CD4-positive, CD25-positive, alpha-beta regulatory T cell (primary cell): ENCODE measurements around the gene NCOR1. TPM values are rescaled to one million over a fixed set of nuclear protein-coding genes. Genes with fewer than 3 reads are reported as not detected.
"Not testable (repeated sequence)": the region's sequence is repeated elsewhere in the genome, so short reads cannot be mapped to it uniquely, and the experiment has no call there.

Source experiments
- ATAC-seq, 2 donors: fragments of 150-1000 bp; cut with Tn5 transposase; one replicate each; pipeline ENCODE4 v1.10.0; 2021; ENCODE audit warnings: low read depth in 2 of 2, moderate number of reproducible peaks in 2 of 2, moderate library complexity in 1 of 2
- DNase-seq, 3 donors: peaks; one replicate each; pipeline versions ENCODE4 v3.0.0 to v3.0.0-alpha.2; 2012 to 2022; ENCODE audit warnings: mixed read lengths in 1 of 3
- H3K27ac ChIP-seq: one replicate; pipeline ENCODE4 v1.7.0; 2013; ENCODE audit warnings: mild to moderate bottlenecking, low read length; ENCODE audit not compliant: insufficient read depth, poor library complexity, severe bottlenecking
- H3K27me3 ChIP-seq: one replicate; pipeline ENCODE4 v1.7.0; 2013; ENCODE audit warnings: low read length; ENCODE audit not compliant: control insufficient read depth, insufficient read depth
- H3K36me3 ChIP-seq: one replicate; pipeline ENCODE4 v1.7.0; 2013; ENCODE audit warnings: mild to moderate bottlenecking, low read length, moderate library complexity; ENCODE audit not compliant: control insufficient read depth, insufficient read depth
- H3K4me1 ChIP-seq: 2 replicates; pipeline ENCODE4 v1.7.0; 2013; ENCODE audit warnings: mild to moderate bottlenecking, low read length; ENCODE audit not compliant: insufficient read depth, control insufficient read depth, poor library complexity, severe bottlenecking
- H3K4me3 ChIP-seq: one replicate; pipeline ENCODE4 v1.7.0; 2013; ENCODE audit warnings: low read depth, mild to moderate bottlenecking, low read length, moderate library complexity
- H3K9me3 ChIP-seq, 2 experiments: 1 replicate in 1 of 2; 2 replicates in 1 of 2; pipeline ENCODE4 v1.7.0; 2013; ENCODE audit warnings: low read length in 2 of 2, mild to moderate bottlenecking in 1 of 2, moderate library complexity in 1 of 2; ENCODE audit not compliant: control insufficient read depth in 2 of 2
- H3K27ac Mint-ChIP-seq, 3 donors: one replicate each; pipeline ENCODE4 v1.8.0; 2020 to 2022; ENCODE audit warnings: mild to moderate bottlenecking in 3 of 3, mixed read lengths in 3 of 3, moderate library complexity in 2 of 3
- H3K27me3 Mint-ChIP-seq: one replicate; pipeline ENCODE4 v1.8.0; 2022; ENCODE audit warnings: mild to moderate bottlenecking, mixed read lengths
- H3K36me3 Mint-ChIP-seq: one replicate; pipeline ENCODE4 v1.8.0; 2020; ENCODE audit warnings: mixed read lengths
- H3K4me1 Mint-ChIP-seq, 4 donors: one replicate each; pipeline ENCODE4 v1.8.0; 2020 to 2022; ENCODE audit warnings: mixed read lengths in 4 of 4, mild to moderate bottlenecking in 1 of 4
- H3K4me3 Mint-ChIP-seq, 4 donors: one replicate each; pipeline ENCODE4 v1.8.0; 2020 to 2022; ENCODE audit warnings: mild to moderate bottlenecking in 4 of 4, mixed read lengths in 4 of 4, moderate library complexity in 3 of 4
- H3K9me3 Mint-ChIP-seq, 7 donors: one replicate each; pipeline ENCODE4 v1.8.0; 2020 to 2022; ENCODE audit warnings: mixed read lengths in 7 of 7, mild to moderate bottlenecking in 3 of 7, moderate library complexity in 2 of 7
- polyA plus RNA-seq, 4 donors: library from polyadenylated mRNA; unstranded; fragments of 300-500 nt; fragmentation: Illumina TruSeq; gene quantifications; one replicate each; pipeline ENCODE4 v1.2.3, GENCODE V29; 2021
- total RNA-seq: library from RNA; stranded (reverse); gene quantifications from one replicate; pipeline ENCODE4 v1.2.3, GENCODE V29; 2022

The NCOR1 gene
- total and polyA plus RNA-seq, 5 donors from 2014 or later: 65.8 to 216 (median 67.3) TPM

GRCh38 chr17:16197276-16197675 is 18.1 kb downstream of the NCOR1 start:
- Mint-ChIP-seq H3K36me3 (peaks cover 26% of the 10 kb centered on the region), H3K27ac (peak overlapping the region in 1 of 3 donors; percentile 53)

DNA sequence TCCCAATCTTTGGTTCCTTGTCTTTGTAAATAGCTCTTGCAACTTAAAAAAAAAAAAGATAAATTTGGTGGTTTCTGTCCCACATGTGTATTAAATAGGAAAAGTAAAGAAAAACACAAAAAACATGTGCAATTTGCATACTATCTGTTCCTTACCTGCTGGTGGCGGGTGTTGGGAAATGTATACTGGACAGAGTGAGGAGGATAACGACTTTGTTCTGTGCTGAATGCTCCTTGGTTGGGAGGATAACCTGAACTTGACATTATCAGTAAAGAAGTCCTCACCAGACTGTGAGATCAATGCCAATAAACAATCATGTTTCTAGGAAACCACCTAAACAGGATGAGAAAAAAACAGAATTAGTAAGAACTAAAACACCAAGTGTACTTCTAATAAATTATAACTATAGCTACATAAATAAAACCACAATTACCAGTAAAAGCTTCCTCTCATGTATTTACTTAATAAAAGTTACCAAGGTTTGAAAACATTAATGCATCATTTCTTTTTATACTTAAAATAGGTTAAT is 21.0 kb downstream of the NCOR1 start:
- H3K4me1 Mint-ChIP-seq: peaks cover 31 to 65% (median 41%) of the 10 kb centered on the region in 4 donors
- DNase-seq: peak in 2 of 3 donors; percentile 34 to 48
- Histone ChIP-seq H3K4me3 (peak overlapping the region; percentile 23), H3K36me3 (peaks cover 45% of the 10 kb centered on the region), H3K27ac (peak overlapping the region; percentile 61)
- peak overlapping the region in 3 of 4 donors; percentile 10 to 78 (median 24) for H3K4me3 Mint-ChIP-seq
- H3K27ac Mint-ChIP-seq: peak overlapping the region; percentile 8 to 82 (median 73)
- not testable (repeated sequence) for H3K4me1 ChIP-seq, H3K9me3 ChIP-seq, H3K9me3 Mint-ChIP-seq, H3K27me3 ChIP-seq, H3K27me3 Mint-ChIP-seq, ATAC-seq
- H3K36me3 Mint-ChIP-seq: peaks cover 49% of the 10 kb centered on the region

More at GRCh38 chr17:16197276-16197675, 18.1 kb downstream of the NCOR1 start:
- H3K9me3 ChIP-seq: no peaks in the 10 kb centered on the region
- H3K27ac ChIP-seq: no peak overlapping the region
- H3K27me3 ChIP-seq: no peaks in the 10 kb centered on the region
- H3K4me3 Mint-ChIP-seq: no peak overlapping the region
- DNase-seq: no peak
- peaks cover 20% of the 10 kb centered on the region for H3K36me3 ChIP-seq
- H3K4me1 Mint-ChIP-seq: peaks cover 39 to 63% (median 51%) of the 10 kb centered on the region in 4 donors
- H3K9me3 Mint-ChIP-seq: no peaks in the 10 kb centered on the region
- no peak overlapping the region for H3K4me3 ChIP-seq
- no peaks in the 10 kb centered on the region for H3K27me3 Mint-ChIP-seq
- ATAC-seq: no peak
- H3K4me1 ChIP-seq: peaks cover 15% of the 10 kb centered on the region

- Mint-ChIP-seq H3K27ac (peak overlapping the region; percentile 62 to 69 (median 64)), H3K36me3 (peaks cover 49% of the 10 kb centered on the region), H3K4me3 (no peak overlapping the region), H3K4me1 (peaks cover 25 to 56% (median 43%) of the 10 kb centered on the region in 4 donors), H3K27me3 (no peaks in the 10 kb centered on the region), H3K9me3 (no peaks in the 10 kb centered on the region)
- H3K9me3 ChIP-seq: no peaks in the 10 kb centered on the region
- no peaks in the 10 kb centered on the region for H3K27me3 ChIP-seq
- no peak for ATAC-seq
- no peak for DNase-seq
- H3K4me1 ChIP-seq: peaks cover 6% of the 10 kb centered on the region
- no peak overlapping the region for H3K4me3 ChIP-seq
- no peak overlapping the region for H3K27ac ChIP-seq
- peaks cover 46% of the 10 kb centered on the region for H3K36me3 ChIP-seq
These were observed 23.7 kb downstream of the NCOR1 start for GRCh38 chr17:16191604-16192003.

DNA sequence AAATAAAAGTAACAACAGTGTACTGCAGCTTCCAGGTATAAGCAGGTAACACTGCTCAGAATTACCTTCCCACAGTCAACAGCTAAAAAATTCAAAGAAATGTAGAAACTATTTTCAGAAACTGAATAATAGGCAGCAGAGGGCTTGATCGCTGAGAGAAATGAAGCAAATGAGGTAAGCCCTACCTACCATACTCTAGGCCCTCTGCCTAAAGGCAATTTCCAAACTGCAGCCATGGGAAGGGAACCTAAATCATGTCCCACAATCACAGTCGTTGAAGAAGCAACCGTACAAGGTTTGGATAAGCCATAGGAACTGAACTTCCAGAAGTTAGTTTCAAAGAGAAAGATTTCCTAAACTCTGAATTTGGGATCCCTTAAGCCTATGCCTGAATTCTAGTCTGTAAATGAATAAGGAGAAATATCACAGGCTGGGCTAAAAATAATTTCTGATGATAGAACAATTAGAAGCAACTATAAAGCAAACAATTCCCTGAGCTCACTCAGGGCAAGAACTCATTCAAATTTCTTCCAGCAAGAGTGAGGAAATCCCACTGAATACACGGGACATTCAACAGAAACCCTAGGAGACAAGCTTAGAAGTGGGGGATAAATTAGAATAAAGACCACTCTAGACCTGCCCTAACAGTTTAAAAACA is 24.5 kb downstream of the NCOR1 start:
- Mint-ChIP-seq H3K27ac (peak overlapping the region; percentile 42 to 79 (median 64)), H3K27me3 (no peaks in the 10 kb centered on the region)

GRCh38 chr17:16189791-16190348 is 25.5 kb downstream of the NCOR1 start:
- no peak overlapping the region for H3K4me3 Mint-ChIP-seq

More for the DNA sequence above, 24.5 kb downstream of the NCOR1 start:
- no peaks in the 10 kb centered on the region for H3K27me3 ChIP-seq
- peaks cover 53% of the 10 kb centered on the region for H3K36me3 ChIP-seq
- H3K4me3 ChIP-seq: no peak overlapping the region
- Mint-ChIP-seq H3K4me1 (peaks cover 25 to 60% (median 45%) of the 10 kb centered on the region in 4 donors), H3K36me3 (peaks cover 50% of the 10 kb centered on the region), H3K4me3 (no peak overlapping the region), H3K9me3 (no peaks in the 10 kb centered on the region)
- peaks cover 6% of the 10 kb centered on the region for H3K4me1 ChIP-seq
- DNase-seq (peak in 1 of 3 donors; percentile 25), ATAC-seq (peak; percentile 12 to 42)
- H3K9me3 ChIP-seq: no peaks in the 10 kb centered on the region
- H3K27ac ChIP-seq: no peak overlapping the region

GRCh38 chr17:16187642-16188041 is 27.7 kb downstream of the NCOR1 start:
- peaks cover 58% of the 10 kb centered on the region for H3K36me3 Mint-ChIP-seq
- Histone ChIP-seq H3K27ac (no peak overlapping the region), H3K36me3 (peaks cover 61% of the 10 kb centered on the region), H3K4me1 (no peaks in the 10 kb centered on the region), H3K27me3 (no peaks in the 10 kb centered on the region), H3K9me3 (no peaks in the 10 kb centered on the region), H3K4me3 (no peak overlapping the region)
- H3K27me3 Mint-ChIP-seq: no peaks in the 10 kb centered on the region
- no peak overlapping the region for H3K4me3 Mint-ChIP-seq
- no peaks in the 10 kb centered on the region for H3K9me3 Mint-ChIP-seq
- H3K27ac Mint-ChIP-seq: no peak overlapping the region
- no peak for ATAC-seq
- H3K4me1 Mint-ChIP-seq: peaks cover 24 to 66% (median 42%) of the 10 kb centered on the region in 4 donors
- no peak for DNase-seq

More at GRCh38 chr17:16189791-16190348, 25.5 kb downstream of the NCOR1 start:
- Mint-ChIP-seq H3K4me1 (peaks cover 24 to 61% (median 44%) of the 10 kb centered on the region in 4 donors), H3K27me3 (no peaks in the 10 kb centered on the region), H3K36me3 (peaks cover 58% of the 10 kb centered on the region), H3K9me3 (no peaks in the 10 kb centered on the region), H3K27ac (peak overlapping the region in 2 of 3 donors; percentile 44 to 79)
- H3K36me3 ChIP-seq: peaks cover 59% of the 10 kb centered on the region
- no peaks in the 10 kb centered on the region for H3K27me3 ChIP-seq
- ATAC-seq (no peak), DNase-seq (no peak)
- peak overlapping the region; percentile 5 for H3K27ac ChIP-seq
- H3K4me3 ChIP-seq: no peak overlapping the region
- peaks cover 6% of the 10 kb centered on the region for H3K4me1 ChIP-seq
- no peaks in the 10 kb centered on the region for H3K9me3 ChIP-seq

GRCh38 chr17:16181581-16181980 is 33.8 kb downstream of the NCOR1 start:
- Histone ChIP-seq H3K27me3 (no peaks in the 10 kb centered on the region), H3K27ac (no peak overlapping the region), H3K4me1 (no peaks in the 10 kb centered on the region), H3K36me3 (peaks cover 34% of the 10 kb centered on the region), H3K9me3 (no peaks in the 10 kb centered on the region), H3K4me3 (no peak overlapping the region)
- Mint-ChIP-seq H3K4me1 (peaks cover 18 to 64% (median 43%) of the 10 kb centered on the region in 4 donors), H3K4me3 (no peak overlapping the region), H3K27ac (no peak overlapping the region), H3K27me3 (no peaks in the 10 kb centered on the region), H3K36me3 (peaks cover 42% of the 10 kb centered on the region), H3K9me3 (no peaks in the 10 kb centered on the region)
- ATAC-seq (no peak), DNase-seq (no peak)
